Esophagus squamous epithelium (tissue), 4 donors: ENCODE measurements around the gene CD82.

ENCODE experiments used
- POLR2A ChIP-seq, 4 donors: fragments of 450-650 bp; IDR thresholded peaks; one replicate each; pipeline ENCODE4 v1.6.1; 2017; ENCODE audit warnings: antibody characterized with exemption in 4 of 4, mild to moderate bottlenecking in 4 of 4, moderate library complexity in 3 of 4
- TF ChIP-seq, protein P1 (sequence below), 6 experiments: fragments of 450-650 bp in 4 of 6; fragments of 200-600 bp in 2 of 6; sonication (generic) in 2 of 6; IDR thresholded peaks; one replicate each; pipeline ENCODE4 v1.5.1; 2016 to 2019; ENCODE audit warnings: antibody characterized with exemption in 6 of 6, mild to moderate bottlenecking in 4 of 6, moderate library complexity in 4 of 6

DNA sequence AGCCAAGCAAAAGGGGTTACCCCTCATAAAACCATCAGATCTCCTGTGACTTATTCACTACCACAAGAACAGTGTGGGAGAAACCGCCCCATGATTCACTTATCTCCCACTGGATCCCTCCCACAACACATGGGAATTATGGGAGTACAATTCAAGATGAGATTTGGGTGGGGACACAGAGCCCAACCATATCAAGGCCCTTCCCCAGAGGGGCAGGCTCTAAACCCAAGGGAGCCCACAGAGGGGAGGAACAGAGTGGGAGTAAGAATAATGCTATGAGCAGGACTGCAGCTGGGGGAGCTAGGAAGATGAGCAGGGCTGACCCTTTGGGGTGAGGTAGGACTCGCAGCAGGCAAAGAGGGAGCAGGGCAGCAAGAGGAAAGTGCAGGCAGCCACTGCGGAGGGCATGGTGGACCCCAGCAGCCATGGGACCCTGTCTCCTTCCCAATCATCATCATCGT is 59.3 kb downstream of the CD82 start:
- TF ChIP-seq, protein P1, sequence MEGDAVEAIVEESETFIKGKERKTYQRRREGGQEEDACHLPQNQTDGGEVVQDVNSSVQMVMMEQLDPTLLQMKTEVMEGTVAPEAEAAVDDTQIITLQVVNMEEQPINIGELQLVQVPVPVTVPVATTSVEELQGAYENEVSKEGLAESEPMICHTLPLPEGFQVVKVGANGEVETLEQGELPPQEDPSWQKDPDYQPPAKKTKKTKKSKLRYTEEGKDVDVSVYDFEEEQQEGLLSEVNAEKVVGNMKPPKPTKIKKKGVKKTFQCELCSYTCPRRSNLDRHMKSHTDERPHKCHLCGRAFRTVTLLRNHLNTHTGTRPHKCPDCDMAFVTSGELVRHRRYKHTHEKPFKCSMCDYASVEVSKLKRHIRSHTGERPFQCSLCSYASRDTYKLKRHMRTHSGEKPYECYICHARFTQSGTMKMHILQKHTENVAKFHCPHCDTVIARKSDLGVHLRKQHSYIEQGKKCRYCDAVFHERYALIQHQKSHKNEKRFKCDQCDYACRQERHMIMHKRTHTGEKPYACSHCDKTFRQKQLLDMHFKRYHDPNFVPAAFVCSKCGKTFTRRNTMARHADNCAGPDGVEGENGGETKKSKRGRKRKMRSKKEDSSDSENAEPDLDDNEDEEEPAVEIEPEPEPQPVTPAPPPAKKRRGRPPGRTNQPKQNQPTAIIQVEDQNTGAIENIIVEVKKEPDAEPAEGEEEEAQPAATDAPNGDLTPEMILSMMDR (IDR thresholded peaks at IDR 0.05) = no peak
- no peak for TF ChIP-seq POLR2A (IDR thresholded peaks at IDR 0.05)
